Mesenchymal stem cell (in vitro differentiated cells and primary cell): ENCODE results near the gene FOXJ3.

Source experiments
- DNase-seq: peaks from one replicate; pipeline ENCODE4 v3.0.0-alpha.2; 2013
- H2AFZ ChIP-seq: one replicate; pipeline ENCODE4 v1.6.1; 2013; ENCODE audit warnings: low read depth, mild to moderate bottlenecking, control low read depth, inconsistent platforms, low read length, moderate library complexity
- H2AK5ac ChIP-seq: 2 replicates; pipeline ENCODE4 v1.6.1; 2013; ENCODE audit warnings: low read length, moderate library complexity, mild to moderate bottlenecking, inconsistent platforms; ENCODE audit not compliant: severe bottlenecking
- H2BK120ac ChIP-seq: one replicate; pipeline ENCODE4 v1.6.1; 2013; ENCODE audit warnings: low read depth, mild to moderate bottlenecking, inconsistent platforms, low read length, moderate library complexity
- H2BK12ac ChIP-seq, 2 experiments: one replicate each; pipeline ENCODE4 v1.6.1; 2013; ENCODE audit warnings: inconsistent platforms in 2 of 2, low read length in 2 of 2, mild to moderate bottlenecking in 2 of 2, moderate library complexity in 2 of 2, control low read depth in 1 of 2
- H2BK15ac ChIP-seq: one replicate; pipeline ENCODE4 v1.6.1; 2013; ENCODE audit warnings: mild to moderate bottlenecking, low read depth, inconsistent platforms; ENCODE audit not compliant: poor library complexity, severe bottlenecking
- H2BK5ac ChIP-seq: 2 replicates; pipeline ENCODE4 v1.6.1; 2013; ENCODE audit warnings: low read depth, mild to moderate bottlenecking, low read length, control low read depth, inconsistent platforms; ENCODE audit not compliant: poor library complexity, severe bottlenecking
- H3K14ac ChIP-seq, 2 experiments: one replicate each; pipeline ENCODE4 v1.6.1; 2013; ENCODE audit warnings: inconsistent platforms in 2 of 2, low read length in 2 of 2, control low read depth in 1 of 2, mild to moderate bottlenecking in 1 of 2, moderate library complexity in 1 of 2
- H3K18ac ChIP-seq, 2 experiments: one replicate each; pipeline ENCODE4 v1.6.1; 2013; ENCODE audit warnings: inconsistent platforms in 2 of 2, low read length in 2 of 2, control low read depth in 1 of 2, low read depth in 1 of 2, mild to moderate bottlenecking in 1 of 2
- H3K23ac ChIP-seq, 2 experiments: one replicate each; pipeline ENCODE4 v1.6.1; 2013; ENCODE audit warnings: inconsistent platforms in 2 of 2, low read length in 2 of 2, mild to moderate bottlenecking in 2 of 2, moderate library complexity in 2 of 2, control low read depth in 1 of 2
- H3K27ac ChIP-seq: 2 replicates; pipeline ENCODE4 v1.5.1; 2013; ENCODE audit warnings: mild to moderate bottlenecking, moderate library complexity, low read length, control low read depth, inconsistent platforms; ENCODE audit not compliant: poor library complexity, severe bottlenecking
- H3K27me3 ChIP-seq, 2 experiments: 2 replicates each; pipeline versions ENCODE4 v1.6.1 to v1.7.0; 2013; ENCODE audit warnings: low read length in 2 of 2, mild to moderate bottlenecking in 2 of 2, moderate library complexity in 2 of 2, control low read depth in 1 of 2, inconsistent platforms in 1 of 2; ENCODE audit not compliant: control insufficient read depth in 1 of 2, insufficient read depth in 1 of 2
- H3K36me3 ChIP-seq, 2 experiments: 2 replicates each; pipeline versions ENCODE4 v1.6.1 to v1.7.0; 2013; ENCODE audit warnings: low read length in 2 of 2, control low read depth in 1 of 2, inconsistent platforms in 1 of 2, low read depth in 1 of 2, mild to moderate bottlenecking in 1 of 2; ENCODE audit not compliant: insufficient read depth in 2 of 2, control insufficient read depth in 1 of 2
- H3K4ac ChIP-seq, 2 experiments: one replicate each; pipeline ENCODE4 v1.6.1; 2013; ENCODE audit warnings: inconsistent platforms in 2 of 2, low read length in 2 of 2, mild to moderate bottlenecking in 2 of 2, moderate library complexity in 2 of 2, control low read depth in 1 of 2, low read depth in 1 of 2
- H3K4me1 ChIP-seq: 2 replicates; pipeline ENCODE4 v1.6.1; 2013; ENCODE audit warnings: low read depth, low read length, control low read depth; ENCODE audit not compliant: control insufficient read depth, insufficient read depth
- H3K4me2 ChIP-seq: 2 replicates; pipeline ENCODE4 v1.6.1; 2013; ENCODE audit warnings: low read length, mild to moderate bottlenecking, inconsistent platforms; ENCODE audit not compliant: poor library complexity, severe bottlenecking
- H3K4me3 ChIP-seq, 2 experiments: 2 replicates each; pipeline versions ENCODE4 v1.5.1 to v1.7.0; 2013; ENCODE audit warnings: low read length in 2 of 2, mild to moderate bottlenecking in 2 of 2, control low read depth in 1 of 2, low read depth in 1 of 2; ENCODE audit not compliant: insufficient read depth in 1 of 2
- H3K79me1 ChIP-seq: replicated peaks from 2 replicates; pipeline ENCODE4 v1.6.1; 2013; ENCODE audit warnings: mild to moderate bottlenecking, control low read depth, low read length, inconsistent platforms; ENCODE audit not compliant: poor library complexity, severe bottlenecking
- H3K9ac ChIP-seq: 2 replicates; pipeline ENCODE4 v1.7.0; 2013; ENCODE audit warnings: mild to moderate bottlenecking, low read length, moderate library complexity
- H3K9me3 ChIP-seq: 2 replicates; pipeline ENCODE4 v1.7.0; 2013; ENCODE audit warnings: mild to moderate bottlenecking, low read length; ENCODE audit not compliant: control insufficient read depth
- H4K8ac ChIP-seq: one replicate; pipeline ENCODE4 v1.6.1; 2013; ENCODE audit warnings: inconsistent platforms, mild to moderate bottlenecking, low read length, moderate library complexity
- H4K91ac ChIP-seq: one replicate; pipeline ENCODE4 v1.6.1; 2013; ENCODE audit warnings: mild to moderate bottlenecking, low read length, inconsistent platforms
- WGBS: methylation state at CpG from one replicate; pipeline ENCODE4 v1.1.7; 2013; ENCODE audit warnings: mixed read lengths; 5-methylcytosine and 5-hydroxymethylcytosine counted together

FOXJ3 gene

GRCh38 chr1:42179275-42179674 is 155.8 kb downstream of the FOXJ3 start:
- H4K8ac ChIP-seq = no peak overlapping the region
- H3K9ac ChIP-seq = no peak overlapping the region
- no peak overlapping the region for H3K14ac ChIP-seq
- no peak overlapping the region for H2BK12ac ChIP-seq
- H3K36me3 ChIP-seq = peaks cover 0 to 46% of the 10 kb centered on the region in 2 experiments
- H2BK5ac ChIP-seq = no peak overlapping the region
- H3K4ac ChIP-seq = no peak overlapping the region
- no peak overlapping the region for H2AK5ac ChIP-seq
- H3K4me2 ChIP-seq = no peak overlapping the region
- H2BK15ac ChIP-seq = no peak overlapping the region
- peaks cover 16% of the 10 kb centered on the region for H3K79me1 ChIP-seq
- DNase-seq = peak; percentile 26
- no peak overlapping the region for H2AFZ ChIP-seq
- H4K91ac ChIP-seq = no peak overlapping the region
- H3K23ac ChIP-seq = no peak overlapping the region
- H3K18ac ChIP-seq = no peak overlapping the region
- H3K9me3 ChIP-seq = no peaks in the 10 kb centered on the region
- no peaks in the 10 kb centered on the region for H3K27me3 ChIP-seq
- no peak overlapping the region for H3K4me3 ChIP-seq
- H3K27ac ChIP-seq = no peak overlapping the region
- H3K4me1 ChIP-seq = peaks cover 1% of the 10 kb centered on the region
- no peak overlapping the region for H2BK120ac ChIP-seq
- no CpG with 5 or more reads among the region's 2 CpGs for WGBS

DNA sequence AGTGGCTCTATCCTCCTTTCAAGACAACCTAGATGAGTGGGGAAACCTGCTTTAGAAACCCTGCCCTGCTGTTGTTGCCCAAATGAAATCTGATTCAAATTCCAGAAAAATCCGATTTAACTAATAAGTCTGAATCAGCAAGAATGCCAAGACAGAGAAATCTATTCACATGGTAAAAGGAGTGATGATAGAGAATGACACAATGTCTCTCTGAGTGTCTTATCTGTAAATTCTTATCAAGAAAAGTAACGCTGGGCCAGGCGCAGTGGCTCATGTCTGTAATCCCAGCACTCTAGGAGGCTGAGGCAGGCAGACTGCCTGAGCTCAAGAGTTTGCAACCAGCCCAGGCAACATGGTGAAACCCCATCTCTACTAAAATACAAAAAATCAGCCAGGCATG is 156.8 kb downstream of the FOXJ3 start:
- Histone ChIP-seq H3K27me3 (no peaks in the 10 kb centered on the region), H2BK5ac (no peak overlapping the region), H3K4me1 (peaks cover 1% of the 10 kb centered on the region), H3K36me3 (peaks cover 0 to 36% of the 10 kb centered on the region in 2 experiments), H2AFZ (no peak overlapping the region), H3K18ac (no peak overlapping the region), H2BK120ac (no peak overlapping the region), H3K9ac (no peak overlapping the region), H3K14ac (no peak overlapping the region), H3K23ac (no peak overlapping the region), H3K4ac (no peak overlapping the region), H3K4me3 (no peak overlapping the region), H2BK12ac (no peak overlapping the region), H3K9me3 (no peaks in the 10 kb centered on the region), H3K79me1 (peaks cover 14% of the 10 kb centered on the region), H4K8ac (no peak overlapping the region), H2BK15ac (no peak overlapping the region), H2AK5ac (no peak overlapping the region), H3K27ac (no peak overlapping the region), H4K91ac (no peak overlapping the region), H3K4me2 (no peak overlapping the region)
- peak; percentile 8 for DNase-seq
- WGBS = 69% methylated on average over 3 of the region's 3 CpGs

GRCh38 chr1:42177541-42177981 is 157.5 kb downstream of the FOXJ3 start:
- Histone ChIP-seq H3K4ac (no peak overlapping the region), H2BK12ac (no peak overlapping the region), H3K27ac (no peak overlapping the region), H3K9ac (no peak overlapping the region), H3K23ac (no peak overlapping the region), H3K18ac (no peak overlapping the region), H2BK120ac (no peak overlapping the region), H2AFZ (no peak overlapping the region), H3K4me3 (no peak overlapping the region), H3K14ac (no peak overlapping the region), H3K36me3 (peaks cover 4 to 36% of the 10 kb centered on the region in 2 experiments), H4K91ac (no peak overlapping the region), H3K4me2 (no peak overlapping the region), H3K4me1 (peaks cover 3% of the 10 kb centered on the region), H3K27me3 (no peaks in the 10 kb centered on the region), H3K9me3 (no peaks in the 10 kb centered on the region), H3K79me1 (peaks cover 10% of the 10 kb centered on the region), H2BK5ac (no peak overlapping the region), H2BK15ac (no peak overlapping the region), H4K8ac (no peak overlapping the region), H2AK5ac (no peak overlapping the region)
- DNase-seq = peak; percentile 85
- 83% methylated on average over 5 of the region's 6 CpGs for WGBS

- Histone ChIP-seq H3K4me1 (peaks cover 3% of the 10 kb centered on the region), H3K4ac (no peak overlapping the region), H2BK12ac (no peak overlapping the region), H3K4me3 (no peak overlapping the region), H3K4me2 (no peak overlapping the region), H2BK15ac (no peak overlapping the region), H3K9me3 (no peaks in the 10 kb centered on the region), H2BK5ac (no peak overlapping the region), H2BK120ac (no peak overlapping the region), H2AFZ (no peak overlapping the region), H3K9ac (no peak overlapping the region), H3K79me1 (peaks cover 10% of the 10 kb centered on the region), H3K18ac (no peak overlapping the region), H3K27ac (no peak overlapping the region), H2AK5ac (no peak overlapping the region), H3K14ac (no peak overlapping the region), H3K23ac (no peak overlapping the region), H3K36me3 (peaks cover 7 to 36% of the 10 kb centered on the region in 2 experiments), H3K27me3 (no peaks in the 10 kb centered on the region), H4K8ac (no peak overlapping the region), H4K91ac (no peak overlapping the region)
- peak; percentile 47 for DNase-seq
- 91% methylated on average over 4 of the region's 4 CpGs for WGBS
Observed at GRCh38 chr1:42176902-42177519, 158.0 kb downstream of the FOXJ3 start.
